ENCODE results near the gene FAM83D. TPM values are rescaled to one million over a fixed set of nuclear protein-coding genes. Genes with fewer than 3 reads are reported as not detected.

FAM83D gene
- total RNA-seq, 1 donor = 2.1 TPM

DNA sequence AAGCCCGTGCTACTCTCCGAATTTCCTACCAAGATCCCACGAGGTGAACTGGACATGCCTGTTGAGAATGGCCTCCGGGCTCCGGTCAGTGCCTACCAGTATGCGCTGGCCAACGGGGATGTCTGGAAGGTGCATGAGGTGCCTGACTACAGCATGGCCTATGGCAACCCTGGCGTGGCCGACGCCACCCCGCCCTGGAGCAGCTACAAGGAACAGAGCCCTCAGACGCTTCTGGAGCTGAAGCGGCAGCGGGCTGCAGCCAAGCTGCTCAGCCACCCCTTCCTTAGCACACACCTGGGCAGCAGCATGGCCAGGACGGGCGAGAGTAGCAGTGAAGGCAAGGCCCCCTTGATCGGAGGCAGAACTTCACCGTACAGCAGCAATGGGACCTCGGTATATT lies 8.0 kb upstream of the FAM83D start:
- Histone ChIP-seq H3K27me3 (ENCODE audit: insufficient read depth, low read length) (no peaks in the 10 kb centered on the region), H3K4me1 (ENCODE audit: insufficient read depth, low read length) (no peaks in the 10 kb centered on the region), H3K4me3 (ENCODE audit: low read length) (no peak overlapping the region), H3K9me3 (ENCODE audit: low read depth, low read length) (no peaks in the 10 kb centered on the region)

DNA sequence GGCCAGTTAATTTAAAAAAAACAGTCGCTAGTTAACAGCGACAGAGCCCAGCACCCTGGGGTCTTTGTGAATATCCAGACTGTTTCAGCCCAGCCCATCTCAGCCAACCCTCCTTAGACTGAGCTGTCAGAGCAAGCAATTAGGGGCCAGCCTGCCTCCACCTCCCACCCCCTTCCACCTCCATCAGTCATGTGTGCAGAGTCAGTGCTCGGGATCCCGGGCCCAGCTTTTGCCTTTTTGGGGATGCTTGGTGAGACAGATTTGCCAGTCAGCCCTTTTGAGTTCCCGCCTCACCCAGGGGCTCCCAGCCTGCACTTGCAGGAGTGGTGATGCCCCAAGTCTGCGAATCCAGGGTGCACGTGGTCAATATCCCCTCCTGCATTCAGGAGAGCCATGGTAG lies 6.5 kb upstream of the FAM83D start:
- Histone ChIP-seq H3K27me3 (ENCODE audit: insufficient read depth, low read length) (no peaks in the 10 kb centered on the region), H3K4me3 (ENCODE audit: low read length) (no peak overlapping the region), H3K9me3 (ENCODE audit: low read depth, low read length) (no peaks in the 10 kb centered on the region), H3K4me1 (ENCODE audit: insufficient read depth, low read length) (no peaks in the 10 kb centered on the region)

DNA sequence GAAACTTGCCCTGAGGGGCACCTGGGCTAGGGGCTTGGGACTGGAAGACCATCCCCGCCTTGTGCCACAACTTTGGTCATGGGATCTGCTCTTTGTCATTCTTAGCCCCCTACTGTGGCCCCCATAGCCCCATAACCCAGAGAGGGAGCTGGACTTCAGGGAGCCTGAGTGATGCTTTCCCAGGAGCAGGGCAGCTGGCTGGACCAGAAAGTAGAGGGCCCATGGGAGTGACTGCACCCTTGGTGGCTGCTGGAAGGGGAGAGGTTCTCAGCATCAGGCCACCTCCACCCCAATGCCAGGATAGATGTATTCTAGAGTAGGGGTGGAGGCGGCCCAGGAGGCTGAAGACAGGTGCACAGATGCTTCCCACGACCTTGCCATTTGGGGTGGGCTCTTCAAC lies 5.8 kb upstream of the FAM83D start:
- H3K4me1 ChIP-seq (ENCODE audit: insufficient read depth, low read length) = no peaks in the 10 kb centered on the region
- no peaks in the 10 kb centered on the region for H3K9me3 ChIP-seq (ENCODE audit: low read depth, low read length)
- no peaks in the 10 kb centered on the region for H3K27me3 ChIP-seq (ENCODE audit: insufficient read depth, low read length)
- H3K4me3 ChIP-seq (ENCODE audit: low read length) = no peak overlapping the region

DNA sequence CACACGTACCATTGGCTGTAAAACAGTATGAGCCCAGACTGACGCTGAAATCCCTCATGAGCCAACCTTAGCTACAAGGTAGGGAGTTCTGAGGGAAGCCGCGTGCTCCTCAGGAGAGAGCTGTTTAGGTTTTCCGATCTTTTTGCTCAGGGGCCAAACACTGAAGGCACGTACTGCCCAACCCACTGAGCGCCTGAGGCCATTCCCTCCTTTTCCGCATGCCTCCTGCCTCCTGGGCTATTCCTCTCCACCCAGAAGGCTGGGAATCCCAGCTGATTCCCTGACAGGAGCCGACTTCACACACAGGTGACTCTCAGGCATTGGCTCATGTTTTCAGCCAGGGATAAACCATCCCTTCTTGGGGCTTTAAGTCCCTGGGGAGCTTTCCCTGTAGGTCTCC lies 5.4 kb upstream of the FAM83D start:
- Histone ChIP-seq H3K4me1 (ENCODE audit: insufficient read depth, low read length) (peaks cover 3% of the 10 kb centered on the region), H3K4me3 (ENCODE audit: low read length) (no peak overlapping the region), H3K27me3 (ENCODE audit: insufficient read depth, low read length) (no peaks in the 10 kb centered on the region), H3K9me3 (ENCODE audit: low read depth, low read length) (no peaks in the 10 kb centered on the region)

DNA sequence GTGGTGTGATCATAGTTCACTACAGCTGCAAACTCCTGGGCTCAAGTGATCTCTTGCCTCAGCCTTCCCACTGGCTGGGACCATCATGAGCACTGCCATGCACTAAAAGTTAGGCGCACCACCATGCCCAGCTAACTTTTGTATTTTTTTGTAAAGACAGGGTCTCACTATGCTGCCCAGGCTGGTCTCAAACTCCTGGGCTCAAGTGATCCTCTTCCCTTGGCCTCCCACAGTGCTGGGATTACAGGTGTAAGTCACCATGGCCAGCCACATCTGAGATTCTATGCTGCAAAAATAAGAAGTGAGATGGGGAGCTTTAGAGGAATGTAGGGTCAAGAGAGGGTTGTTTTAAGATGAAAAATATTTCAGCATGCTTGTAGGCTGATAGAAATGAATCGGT lies 1.5 kb upstream of the FAM83D start:
- Histone ChIP-seq H3K9me3 (ENCODE audit: low read depth, low read length) (no peaks in the 10 kb centered on the region), H3K4me3 (ENCODE audit: low read length) (no peak overlapping the region), H3K27me3 (ENCODE audit: insufficient read depth, low read length) (no peaks in the 10 kb centered on the region), H3K4me1 (ENCODE audit: insufficient read depth, low read length) (peaks cover 34% of the 10 kb centered on the region)

DNA sequence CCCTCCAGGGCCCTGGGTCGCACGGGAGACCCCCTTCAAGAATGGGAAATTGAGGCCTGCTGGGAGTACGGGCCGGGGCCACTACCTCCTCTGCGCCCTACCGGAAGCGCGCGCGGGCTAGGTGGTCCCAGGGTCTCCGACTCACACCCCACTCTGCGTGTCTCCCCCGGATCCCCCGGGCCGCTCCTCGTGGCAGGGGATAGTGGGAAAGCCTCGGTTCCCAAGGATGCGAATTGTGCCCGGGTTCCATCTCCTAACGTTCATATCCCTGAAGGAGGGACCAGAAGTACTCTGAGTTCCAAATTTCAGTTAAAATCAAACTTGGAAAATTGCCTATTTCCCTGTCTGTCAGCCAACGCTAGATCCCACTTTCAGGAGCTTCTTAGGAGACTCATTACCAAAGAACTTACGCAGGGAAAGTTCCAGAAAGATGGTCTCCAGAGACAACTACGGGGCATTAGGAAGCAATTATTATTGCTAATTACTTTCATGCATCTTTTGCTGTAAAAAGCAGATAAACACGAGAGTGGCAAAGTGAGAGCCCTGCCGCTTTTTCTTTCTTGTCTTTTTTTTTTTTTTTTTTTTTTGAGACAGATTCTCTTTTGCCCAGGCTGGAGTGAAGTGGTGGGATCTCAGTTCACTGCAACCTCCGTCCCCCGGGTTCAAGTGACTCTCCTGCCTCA lies 858 bp downstream of the FAM83D start:
- Histone ChIP-seq H3K9me3 (ENCODE audit: low read depth, low read length) (no peaks in the 10 kb centered on the region), H3K4me1 (ENCODE audit: insufficient read depth, low read length) (peaks cover 38% of the 10 kb centered on the region), H3K4me3 (ENCODE audit: low read length) (peak overlapping the region; percentile 50), H3K27me3 (ENCODE audit: insufficient read depth, low read length) (no peaks in the 10 kb centered on the region)

DNA sequence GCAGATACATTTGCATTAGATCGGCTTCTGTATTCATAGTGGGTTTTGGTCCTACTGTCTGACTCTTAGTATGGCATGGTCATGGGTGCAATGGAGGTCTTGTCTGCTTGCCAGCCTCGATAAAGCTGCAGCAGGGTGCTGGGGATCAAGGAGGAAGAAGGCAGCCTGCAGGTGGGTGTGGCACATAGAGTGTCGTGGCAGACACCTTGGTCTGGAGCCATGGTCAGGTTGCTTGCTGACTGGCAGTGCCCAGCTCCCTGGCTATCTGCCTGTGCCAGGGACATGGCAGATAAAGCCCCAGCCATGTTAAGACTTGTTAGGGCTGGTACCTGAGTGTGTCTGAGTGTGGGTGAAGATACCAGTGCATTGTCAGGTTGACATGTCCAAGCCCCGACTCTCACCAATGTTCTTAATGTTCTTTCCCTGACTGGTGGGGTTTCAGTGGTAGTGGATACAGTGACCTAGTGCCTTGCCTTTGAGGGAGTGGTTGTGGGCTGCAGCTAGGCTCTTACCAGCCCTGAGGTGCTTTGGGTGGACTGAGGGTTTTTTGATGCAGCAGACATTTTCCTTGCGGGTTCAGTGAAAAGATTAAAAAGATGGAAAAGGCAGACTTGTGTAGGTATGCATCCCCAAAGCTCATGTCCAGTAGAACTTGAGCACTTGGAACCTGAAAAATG lies 1.8 kb downstream of the FAM83D start:
- H3K27me3 ChIP-seq (ENCODE audit: insufficient read depth, low read length) = no peaks in the 10 kb centered on the region
- H3K4me3 ChIP-seq (ENCODE audit: low read length) = no peak overlapping the region
- H3K4me1 ChIP-seq (ENCODE audit: insufficient read depth, low read length) = peaks cover 38% of the 10 kb centered on the region
- H3K9me3 ChIP-seq (ENCODE audit: low read depth, low read length) = no peaks in the 10 kb centered on the region

DNA sequence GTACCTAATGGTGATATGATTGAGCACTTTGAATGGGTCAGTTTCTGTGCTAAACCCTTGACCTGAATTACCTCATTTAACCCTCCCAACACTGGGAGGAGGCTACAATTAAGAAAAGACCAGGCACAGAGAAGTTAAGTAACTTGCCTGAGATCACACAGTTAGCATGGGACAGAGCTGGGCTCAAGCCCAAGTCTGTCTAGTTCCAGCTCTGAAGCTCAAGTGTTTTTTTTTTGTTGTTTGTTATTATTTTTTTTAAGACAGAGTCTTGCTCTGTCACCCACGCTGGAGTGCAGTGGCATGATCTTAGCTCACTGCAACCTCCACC lies 4.0 kb downstream of the FAM83D start:
- no peaks in the 10 kb centered on the region for H3K27me3 ChIP-seq (ENCODE audit: insufficient read depth, low read length)
- no peaks in the 10 kb centered on the region for H3K9me3 ChIP-seq (ENCODE audit: low read depth, low read length)
- no peak overlapping the region for H3K4me3 ChIP-seq (ENCODE audit: low read length)
- H3K4me1 ChIP-seq (ENCODE audit: insufficient read depth, low read length) = peaks cover 38% of the 10 kb centered on the region

DNA sequence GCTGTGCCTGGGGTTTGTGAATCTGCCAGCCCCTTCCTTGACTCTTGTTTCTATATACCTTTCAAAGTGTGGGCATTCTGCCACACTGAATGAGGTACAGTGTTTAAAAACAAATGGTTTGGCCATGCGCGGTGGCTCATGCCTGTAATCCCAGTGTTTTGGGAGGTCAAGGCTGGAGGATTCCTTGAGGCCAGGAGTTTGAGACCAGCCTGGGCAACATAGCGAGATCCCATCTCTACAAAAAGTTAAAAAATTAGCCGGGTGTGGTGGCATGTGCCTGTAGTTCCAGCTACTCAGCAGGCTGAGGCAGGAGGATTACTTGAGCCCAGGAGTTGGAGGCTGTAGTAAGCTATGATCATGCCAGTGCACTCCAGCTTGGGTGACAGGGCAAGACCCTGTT lies 5.8 kb downstream of the FAM83D start:
- H3K9me3 ChIP-seq (ENCODE audit: low read depth, low read length) = no peaks in the 10 kb centered on the region
- peaks cover 27% of the 10 kb centered on the region for H3K4me1 ChIP-seq (ENCODE audit: insufficient read depth, low read length)
- no peaks in the 10 kb centered on the region for H3K27me3 ChIP-seq (ENCODE audit: insufficient read depth, low read length)
- H3K4me3 ChIP-seq (ENCODE audit: low read length) = no peak overlapping the region

DNA sequence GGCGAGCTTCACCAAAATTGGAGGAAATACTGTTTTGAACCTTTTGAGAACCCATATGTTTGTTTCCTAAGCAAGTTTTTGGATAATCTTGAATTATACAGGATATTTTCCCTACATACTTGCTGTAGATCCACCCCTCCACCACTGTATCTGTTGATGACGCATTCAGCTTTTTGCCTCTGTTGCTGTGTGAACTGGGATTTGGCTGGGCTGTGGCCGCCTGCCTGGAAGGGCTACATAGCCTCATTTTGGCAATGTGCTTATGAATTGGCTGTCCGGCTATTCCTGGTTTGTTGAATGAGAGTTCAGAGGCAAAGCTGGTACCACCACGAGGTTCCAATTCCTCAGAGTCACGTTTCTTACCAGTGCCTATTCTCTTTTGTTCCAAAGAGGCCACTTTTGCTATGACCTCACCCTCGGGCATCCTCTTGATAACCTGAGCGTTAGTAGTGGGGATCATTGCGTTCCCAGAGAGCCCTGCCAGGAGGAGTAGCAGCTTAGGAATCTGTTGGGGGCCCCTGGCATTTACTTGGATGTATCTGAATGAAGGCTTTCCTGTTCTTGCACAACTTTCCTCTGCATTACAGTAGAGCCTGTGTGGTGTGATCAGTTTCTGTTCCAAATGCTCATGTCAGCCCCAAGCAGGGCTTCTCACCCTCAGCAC lies 6.4 kb downstream of the FAM83D start:
- Histone ChIP-seq H3K9me3 (ENCODE audit: low read depth, low read length) (no peaks in the 10 kb centered on the region), H3K27me3 (ENCODE audit: insufficient read depth, low read length) (no peaks in the 10 kb centered on the region), H3K4me1 (ENCODE audit: insufficient read depth, low read length) (peaks cover 21% of the 10 kb centered on the region), H3K4me3 (ENCODE audit: low read length) (no peak overlapping the region)

DNA sequence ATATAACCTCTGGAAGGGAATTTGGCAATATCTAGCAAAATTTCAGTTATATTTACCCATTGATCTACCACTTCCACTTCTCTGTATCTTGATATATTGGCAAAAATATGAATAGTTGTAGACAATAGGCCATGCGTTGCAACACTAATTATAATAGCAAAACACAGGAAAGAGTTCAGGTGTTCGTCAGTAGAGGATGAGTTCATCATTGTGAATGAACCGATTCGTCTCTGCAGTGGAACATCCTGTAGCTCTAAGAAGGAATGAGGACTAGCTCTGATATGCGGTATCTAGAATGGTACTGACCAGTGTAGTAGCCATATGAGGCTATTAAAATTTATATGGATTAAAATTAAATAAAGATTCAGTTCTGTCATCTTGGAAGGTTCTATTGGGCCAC lies 8.3 kb downstream of the FAM83D start:
- H3K9me3 ChIP-seq (ENCODE audit: low read depth, low read length) = no peaks in the 10 kb centered on the region
- no peak overlapping the region for H3K4me3 ChIP-seq (ENCODE audit: low read length)
- H3K27me3 ChIP-seq (ENCODE audit: insufficient read depth, low read length) = no peaks in the 10 kb centered on the region
- H3K4me1 ChIP-seq (ENCODE audit: insufficient read depth, low read length) = peaks cover 6% of the 10 kb centered on the region

DNA sequence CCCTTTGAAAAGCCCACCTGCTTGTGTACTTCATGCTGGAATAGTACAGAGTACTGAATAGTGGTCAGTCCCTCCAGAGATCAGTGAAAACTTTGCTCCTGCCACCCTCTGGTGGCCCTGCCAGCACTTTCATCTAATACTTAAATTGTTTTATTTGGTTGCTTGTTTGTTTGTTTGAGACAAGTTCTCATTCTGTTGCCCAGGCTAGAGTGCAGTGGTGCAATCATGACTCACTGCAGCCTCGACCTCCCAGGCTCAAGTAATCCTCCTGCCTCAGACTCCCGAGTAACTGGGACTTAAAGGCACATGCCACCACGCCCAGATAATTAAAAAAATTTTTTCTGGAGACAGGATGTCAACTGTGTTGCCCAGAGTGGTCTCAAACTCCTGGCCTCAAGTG lies 9.1 kb downstream of the FAM83D start:
- Histone ChIP-seq H3K4me3 (ENCODE audit: low read length) (no peak overlapping the region), H3K27me3 (ENCODE audit: insufficient read depth, low read length) (no peaks in the 10 kb centered on the region), H3K4me1 (ENCODE audit: insufficient read depth, low read length) (no peaks in the 10 kb centered on the region), H3K9me3 (ENCODE audit: low read depth, low read length) (no peaks in the 10 kb centered on the region)

DNA sequence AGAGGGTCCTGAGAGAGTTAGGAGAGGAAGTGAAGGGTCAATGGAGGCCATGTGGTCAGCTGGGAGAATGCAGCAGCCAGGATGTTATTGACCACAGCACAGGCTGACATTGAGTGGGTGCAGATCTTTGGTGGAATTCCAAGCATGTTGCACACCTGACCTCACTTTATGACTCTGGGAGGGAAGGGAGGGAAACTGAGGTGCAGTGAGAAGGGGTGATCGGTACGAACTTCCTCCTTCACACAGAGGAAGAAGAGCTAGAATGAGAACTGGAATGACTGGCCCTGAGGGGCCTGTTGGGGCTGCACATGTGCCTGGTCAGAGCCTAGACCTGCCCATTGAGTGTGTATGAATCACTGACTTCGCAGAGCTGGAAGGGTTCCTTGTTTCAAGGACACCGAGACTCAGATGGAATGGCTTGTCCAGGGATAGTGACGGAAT lies 9.8 kb downstream of the FAM83D start:
- no peaks in the 10 kb centered on the region for H3K4me1 ChIP-seq (ENCODE audit: insufficient read depth, low read length)
- no peaks in the 10 kb centered on the region for H3K9me3 ChIP-seq (ENCODE audit: low read depth, low read length)
- no peak overlapping the region for H3K4me3 ChIP-seq (ENCODE audit: low read length)
- H3K27me3 ChIP-seq (ENCODE audit: insufficient read depth, low read length) = no peaks in the 10 kb centered on the region

DNA sequence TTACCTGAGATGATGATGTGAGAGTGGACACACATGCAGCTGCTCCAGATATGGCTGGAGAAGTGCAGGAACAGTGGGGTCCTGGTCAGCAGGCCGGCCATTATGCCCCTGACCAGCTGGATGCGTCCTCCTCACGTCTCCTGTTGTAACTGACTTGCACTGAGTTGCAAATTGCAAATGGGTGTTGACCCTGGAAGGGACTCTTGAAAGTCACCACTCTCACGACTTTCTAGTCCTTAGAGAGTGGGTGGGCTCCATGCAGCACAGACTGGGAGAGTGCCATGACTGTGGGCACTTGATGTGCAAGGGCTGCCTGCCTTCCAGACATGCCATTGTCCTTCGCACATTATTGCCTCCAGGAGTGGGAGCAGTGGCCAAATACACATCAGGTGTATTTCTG lies 10.8 kb downstream of the FAM83D start:
- Histone ChIP-seq H3K4me1 (ENCODE audit: insufficient read depth, low read length) (no peaks in the 10 kb centered on the region), H3K27me3 (ENCODE audit: insufficient read depth, low read length) (no peaks in the 10 kb centered on the region), H3K4me3 (ENCODE audit: low read length) (no peak overlapping the region), H3K9me3 (ENCODE audit: low read depth, low read length) (no peaks in the 10 kb centered on the region)

DNA sequence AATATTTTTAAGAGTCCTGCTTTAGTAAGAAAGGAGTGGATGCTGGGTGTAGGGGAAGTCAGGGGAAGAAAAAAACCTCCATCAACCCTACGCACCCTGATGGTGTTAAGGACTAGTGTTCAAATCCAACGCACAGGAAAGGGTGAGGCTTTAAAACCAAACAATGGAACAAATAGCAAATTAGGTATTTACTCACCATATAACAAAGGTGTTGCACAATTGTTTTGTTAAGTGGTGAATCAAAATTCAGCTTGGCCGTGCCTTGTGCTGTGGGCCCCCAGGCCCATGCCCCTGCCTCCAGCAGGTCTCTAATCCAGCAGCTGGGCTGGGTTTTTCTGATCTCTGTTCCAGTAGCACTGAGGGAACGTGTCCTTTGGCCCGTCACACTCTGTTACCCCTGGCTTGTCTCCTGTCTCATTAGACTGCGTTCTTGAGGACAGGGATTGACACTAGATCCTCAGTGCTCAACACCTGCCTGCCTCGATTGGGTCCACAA lies 11.8 kb downstream of the FAM83D start:
- Histone ChIP-seq H3K4me1 (ENCODE audit: insufficient read depth, low read length) (no peaks in the 10 kb centered on the region), H3K27me3 (ENCODE audit: insufficient read depth, low read length) (no peaks in the 10 kb centered on the region), H3K4me3 (ENCODE audit: low read length) (no peak overlapping the region), H3K9me3 (ENCODE audit: low read depth, low read length) (no peaks in the 10 kb centered on the region)
